Measurements from ENCODE around the gene RAPH1. TPM values are rescaled to one million over a fixed set of nuclear protein-coding genes. Genes with fewer than 3 reads are reported as not detected.
A peak's percentile ranks its signal among the peaks of the same experiment; 100 is the strongest.

The RAPH1 gene
- total RNA-seq, 1 experiment from 2014 or later, result 16.5 TPM

- DNase-seq, result no peak
- no peak overlapping the region for H3K4me2 ChIP-seq
- no peaks in the 10 kb centered on the region for H3F3A ChIP-seq (ENCODE audit: insufficient read depth, low read depth)
- no peaks in the 10 kb centered on the region for H3K79me2 ChIP-seq (ENCODE audit: low read depth)
- BruUV-seq (replicated peaks), result no TSS peak
- no peak overlapping the region for H3K27ac ChIP-seq
- H3K36me3 ChIP-seq (ENCODE audit: low read depth), result no peaks in the 10 kb centered on the region
- H3K9me2 ChIP-seq (ENCODE audit: insufficient read depth), result no peaks in the 10 kb centered on the region
- H3K27me3 ChIP-seq (ENCODE audit: insufficient read depth, low read depth), result no peaks in the 10 kb centered on the region
- no peaks in the 10 kb centered on the region for H3K9me3 ChIP-seq (ENCODE audit: insufficient read depth, low read depth)
- no peak overlapping the region for H3K4me3 ChIP-seq
- intact Hi-C loops (cut with micrococcal nuclease; ENCODE audit: unreplicated experiment), result no loop called here
- POLR2A ChIA-PET (ENCODE audit: unreplicated experiment), result interaction anchor here (0.6 kb wide), 1 partner anchor 572 kb away, joined by 4 read pairs; no protein-coding TSS in a partner anchor
- H4K20me1 ChIP-seq (ENCODE audit: insufficient read depth), result no peaks in the 10 kb centered on the region
- no peaks in the 10 kb centered on the region for H3K4me1 ChIP-seq (replicated peaks; ENCODE audit: insufficient read depth)
- TF ChIP-seq EZH2 (IDR thresholded peaks at IDR 0.05; ENCODE audit: low read depth) (no peak), CTCF (conservative IDR thresholded peaks at IDR 0.05) (no peak)
- no peak overlapping the region for H2AFZ ChIP-seq
- CTCF ChIA-PET, result no interaction called here
Measured at GRCh38 chr2:203463266-203463678, 71.8 kb downstream of the RAPH1 start.

DNA sequence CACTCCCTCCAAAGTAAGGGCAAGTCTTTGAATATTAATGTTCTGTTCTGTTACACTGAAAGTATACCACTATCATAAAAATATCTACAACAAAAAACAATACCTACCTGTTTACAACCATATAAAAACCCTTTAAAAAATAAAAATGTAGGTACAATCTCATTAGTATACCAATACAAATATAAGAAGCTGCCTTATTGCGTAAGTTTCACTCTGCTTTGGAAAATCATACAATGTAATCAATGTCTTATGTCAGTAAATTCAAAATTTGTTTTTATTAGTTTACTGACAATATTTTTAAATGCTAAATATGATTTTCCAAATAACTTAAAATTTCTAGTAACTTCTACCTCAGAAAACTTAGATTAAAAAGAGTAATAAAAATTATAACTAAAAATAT, 72.8 kb downstream of the RAPH1 start:
- H3K79me2 ChIP-seq (ENCODE audit: low read depth), result no peaks in the 10 kb centered on the region
- TF ChIP-seq EZH2 (IDR thresholded peaks at IDR 0.05; ENCODE audit: low read depth) (no peak), CTCF (conservative IDR thresholded peaks at IDR 0.05) (no peak)
- BruUV-seq (replicated peaks), result no TSS peak
- DNase-seq, result no peak
- no peak overlapping the region for H3K4me3 ChIP-seq
- CTCF ChIA-PET, result no interaction called here
- H3K9me2 ChIP-seq (ENCODE audit: insufficient read depth), result no peaks in the 10 kb centered on the region
- no peaks in the 10 kb centered on the region for H3K27me3 ChIP-seq (ENCODE audit: insufficient read depth, low read depth)
- H3K4me2 ChIP-seq, result no peak overlapping the region
- H3K4me1 ChIP-seq (replicated peaks; ENCODE audit: insufficient read depth), result no peaks in the 10 kb centered on the region
- H4K20me1 ChIP-seq (ENCODE audit: insufficient read depth), result no peaks in the 10 kb centered on the region
- H2AFZ ChIP-seq, result no peak overlapping the region
- H3K36me3 ChIP-seq (ENCODE audit: low read depth), result no peaks in the 10 kb centered on the region
- no peak overlapping the region for H3K27ac ChIP-seq
- no peaks in the 10 kb centered on the region for H3F3A ChIP-seq (ENCODE audit: insufficient read depth, low read depth)
- intact Hi-C loops (cut with micrococcal nuclease; ENCODE audit: unreplicated experiment), result no loop called here
- H3K9me3 ChIP-seq (ENCODE audit: insufficient read depth, low read depth), result no peaks in the 10 kb centered on the region
- POLR2A ChIA-PET (ENCODE audit: unreplicated experiment), result no interaction called here

- H3K4me3 ChIP-seq, result no peak overlapping the region
- no peak for DNase-seq
- no peaks in the 10 kb centered on the region for H3K36me3 ChIP-seq (ENCODE audit: low read depth)
- ChIA-PET POLR2A (ENCODE audit: unreplicated experiment) (no interaction called here), CTCF (no interaction called here)
- no peak overlapping the region for H2AFZ ChIP-seq
- no peaks in the 10 kb centered on the region for H3F3A ChIP-seq (ENCODE audit: insufficient read depth, low read depth)
- no peak for TF ChIP-seq CTCF (conservative IDR thresholded peaks at IDR 0.05)
- TF ChIP-seq EZH2 (IDR thresholded peaks at IDR 0.05; ENCODE audit: low read depth), result no peak
- no peak overlapping the region for H3K4me2 ChIP-seq
- H3K27ac ChIP-seq, result 0 out of 2 replicates have a peak overlapping the region, but pooled peaks have one; percentile 12
- H3K9me3 ChIP-seq (ENCODE audit: insufficient read depth, low read depth), result no peaks in the 10 kb centered on the region
- H3K27me3 ChIP-seq (ENCODE audit: insufficient read depth, low read depth), result no peaks in the 10 kb centered on the region
- intact Hi-C loops (cut with micrococcal nuclease; ENCODE audit: unreplicated experiment), result no loop called here
- no peaks in the 10 kb centered on the region for H3K79me2 ChIP-seq (ENCODE audit: low read depth)
- H3K4me1 ChIP-seq (replicated peaks; ENCODE audit: insufficient read depth), result no peaks in the 10 kb centered on the region
- no peaks in the 10 kb centered on the region for H4K20me1 ChIP-seq (ENCODE audit: insufficient read depth)
- H3K9me2 ChIP-seq (ENCODE audit: insufficient read depth), result no peaks in the 10 kb centered on the region
- no TSS peak for BruUV-seq (replicated peaks)
Measured at GRCh38 chr2:203461746-203462145, 73.4 kb downstream of the RAPH1 start.
